BLaER1 (cell line): ENCODE results near the gene MAGEB1.

Experiments used
- H3K27ac ChIP-seq: shearing (Covaris generic); formaldehyde crosslinking; 2 replicates; pipeline ENCODE4 v1.8.1; 2022
- H3K27me3 ChIP-seq: shearing (Covaris generic); formaldehyde crosslinking; 2 replicates; pipeline ENCODE4 v1.8.1; 2022
- H3K36me3 ChIP-seq: shearing (Covaris generic); formaldehyde crosslinking; 2 replicates; pipeline ENCODE4 v1.8.1; 2022
- H3K4me1 ChIP-seq: shearing (Covaris generic); formaldehyde crosslinking; 2 replicates; pipeline ENCODE4 v1.8.1; 2022
- H3K4me2 ChIP-seq: shearing (Covaris generic); formaldehyde crosslinking; 2 replicates; pipeline ENCODE4 v1.8.1; 2022
- H3K4me3 ChIP-seq: shearing (Covaris generic); formaldehyde crosslinking; 2 replicates; pipeline ENCODE4 v1.8.1; 2022
- H3K9ac ChIP-seq: shearing (Covaris generic); formaldehyde crosslinking; 2 replicates; pipeline ENCODE4 v1.8.1; 2022
- H3K9me3 ChIP-seq: shearing (Covaris generic); formaldehyde crosslinking; 2 replicates; pipeline ENCODE4 v1.8.1; 2022
- H4K20me1 ChIP-seq: shearing (Covaris generic); formaldehyde crosslinking; 2 replicates; pipeline ENCODE4 v1.8.1; 2022
- Cebpa-rat ChIP-seq: shearing (Covaris generic); IDR thresholded peaks from 2 replicates; pipeline ENCODE4 v1.8.1; 2022

Gene MAGEB1

GRCh38 chrX:30241724-30242415, 5.1 kb upstream of the MAGEB1 start, which contains the start of gene MAGEB4:
Gene MAGEB4 (plus strand): TSS chrX:30242000. CDS start chrX:30242136, 136 bp downstream.
- Histone ChIP-seq H3K36me3 (no peaks in the 10 kb centered on the region), H3K4me3 (no peak within 1 kb of the TSS), H3K9ac (no peak within 1 kb of the TSS), H3K9me3 (peaks cover 3% of the 10 kb centered on the region; the same call in 1 of the 2 replicates), H3K4me2 (no peak within 1 kb of the TSS), H3K4me1 (no peaks in the 10 kb centered on the region), H4K20me1 (no peaks in the 10 kb centered on the region), H3K27ac (no peak within 1 kb of the TSS), H3K27me3 (no peaks in the 10 kb centered on the region)
- TF ChIP-seq Cebpa-rat: no peak

GRCh38 chrX:30248854-30249253, 1.9 kb downstream of the MAGEB1 start:
- Histone ChIP-seq H3K9me3 (peaks cover 11% of the 10 kb centered on the region; the same call in 1 of the 2 replicates), H3K4me3 (no peak overlapping the region), H3K27ac (no peak overlapping the region), H3K27me3 (no peaks in the 10 kb centered on the region), H3K9ac (no peak overlapping the region), H4K20me1 (no peaks in the 10 kb centered on the region), H3K4me2 (no peak overlapping the region), H3K36me3 (no peaks in the 10 kb centered on the region), H3K4me1 (no peaks in the 10 kb centered on the region)
- no peak for TF ChIP-seq Cebpa-rat

GRCh38 chrX:30253257-30253656, 6.3 kb downstream of the MAGEB1 start:
- no peaks in the 10 kb centered on the region for H3K36me3 ChIP-seq
- TF ChIP-seq Cebpa-rat: no peak
- H3K4me1 ChIP-seq: no peaks in the 10 kb centered on the region
- no peaks in the 10 kb centered on the region for H4K20me1 ChIP-seq
- no peak overlapping the region for H3K4me2 ChIP-seq
- no peak overlapping the region for H3K4me3 ChIP-seq
- H3K27ac ChIP-seq: no peak overlapping the region
- no peaks in the 10 kb centered on the region for H3K27me3 ChIP-seq
- peaks cover 7% of the 10 kb centered on the region; the same call in 1 of the 2 replicates for H3K9me3 ChIP-seq
- no peak overlapping the region for H3K9ac ChIP-seq

GRCh38 chrX:30259927-30260326, 13.0 kb downstream of the MAGEB1 start:
- no peaks in the 10 kb centered on the region for H3K4me1 ChIP-seq
- no peak overlapping the region for H3K9ac ChIP-seq
- no peak overlapping the region for H3K4me2 ChIP-seq
- H3K9me3 ChIP-seq: peaks cover 7% of the 10 kb centered on the region; the same call in 1 of the 2 replicates
- H3K36me3 ChIP-seq: no peaks in the 10 kb centered on the region
- no peaks in the 10 kb centered on the region for H4K20me1 ChIP-seq
- H3K27me3 ChIP-seq: no peaks in the 10 kb centered on the region
- H3K27ac ChIP-seq: no peak overlapping the region
- no peak for TF ChIP-seq Cebpa-rat
- no peak overlapping the region for H3K4me3 ChIP-seq

- Histone ChIP-seq H3K4me1 (no peaks in the 10 kb centered on the region), H3K4me2 (no peak overlapping the region), H3K36me3 (no peaks in the 10 kb centered on the region), H3K27me3 (no peaks in the 10 kb centered on the region), H3K9ac (no peak overlapping the region), H3K27ac (no peak overlapping the region), H3K9me3 (peaks cover 4% of the 10 kb centered on the region; the same call in 1 of the 2 replicates), H4K20me1 (no peaks in the 10 kb centered on the region), H3K4me3 (no peak overlapping the region)
- TF ChIP-seq Cebpa-rat: no peak
These were observed 14.1 kb downstream of the MAGEB1 start for GRCh38 chrX:30261012-30261411.

- Histone ChIP-seq H4K20me1 (no peaks in the 10 kb centered on the region), H3K36me3 (no peaks in the 10 kb centered on the region), H3K27ac (no peak overlapping the region), H3K27me3 (no peaks in the 10 kb centered on the region), H3K4me1 (no peaks in the 10 kb centered on the region), H3K9me3 (no peaks in the 10 kb centered on the region), H3K9ac (no peak overlapping the region), H3K4me2 (no peak overlapping the region), H3K4me3 (no peak overlapping the region)
- TF ChIP-seq Cebpa-rat: no peak
These were observed 15.8 kb downstream of the MAGEB1 start for GRCh38 chrX:30262763-30263162.

- no peak for TF ChIP-seq Cebpa-rat
- Histone ChIP-seq H3K4me3 (no peak overlapping the region), H3K4me2 (no peak overlapping the region), H4K20me1 (no peaks in the 10 kb centered on the region), H3K9ac (no peak overlapping the region), H3K4me1 (no peaks in the 10 kb centered on the region), H3K27ac (no peak overlapping the region), H3K9me3 (no peaks in the 10 kb centered on the region), H3K36me3 (no peaks in the 10 kb centered on the region), H3K27me3 (no peaks in the 10 kb centered on the region)
These were observed 23.7 kb downstream of the MAGEB1 start for GRCh38 chrX:30270639-30271038.

GRCh38 chrX:30275498-30275897, 28.6 kb downstream of the MAGEB1 start:
- no peak for TF ChIP-seq Cebpa-rat
- H3K4me3 ChIP-seq: no peak overlapping the region
- no peaks in the 10 kb centered on the region for H3K27me3 ChIP-seq
- no peaks in the 10 kb centered on the region for H3K9me3 ChIP-seq
- H3K4me2 ChIP-seq: no peak overlapping the region
- no peaks in the 10 kb centered on the region for H3K4me1 ChIP-seq
- H3K27ac ChIP-seq: no peak overlapping the region
- H4K20me1 ChIP-seq: no peaks in the 10 kb centered on the region
- no peak overlapping the region for H3K9ac ChIP-seq
- no peaks in the 10 kb centered on the region for H3K36me3 ChIP-seq

GRCh38 chrX:30278365-30278764, 31.4 kb downstream of the MAGEB1 start:
- Histone ChIP-seq H3K27me3 (no peaks in the 10 kb centered on the region), H3K9me3 (no peaks in the 10 kb centered on the region), H3K4me3 (no peak overlapping the region), H3K9ac (no peak overlapping the region), H4K20me1 (no peaks in the 10 kb centered on the region), H3K27ac (no peak overlapping the region), H3K36me3 (no peaks in the 10 kb centered on the region), H3K4me1 (no peaks in the 10 kb centered on the region), H3K4me2 (no peak overlapping the region)
- TF ChIP-seq Cebpa-rat: no peak

GRCh38 chrX:30280428-30280827, 33.5 kb downstream of the MAGEB1 start:
- no peak for TF ChIP-seq Cebpa-rat
- H4K20me1 ChIP-seq: no peaks in the 10 kb centered on the region
- H3K4me2 ChIP-seq: no peak overlapping the region
- H3K9ac ChIP-seq: no peak overlapping the region
- no peaks in the 10 kb centered on the region for H3K9me3 ChIP-seq
- H3K36me3 ChIP-seq: no peaks in the 10 kb centered on the region
- H3K27ac ChIP-seq: no peak overlapping the region
- H3K4me3 ChIP-seq: no peak overlapping the region
- H3K4me1 ChIP-seq: no peaks in the 10 kb centered on the region
- no peaks in the 10 kb centered on the region for H3K27me3 ChIP-seq
